ENCODE measurements around the gene DIS3L2.
"Not testable (repeated sequence)": the region's sequence is repeated elsewhere in the genome, so short reads cannot be mapped to it uniquely, and the experiment has no call there.

The DIS3L2 gene

DNA sequence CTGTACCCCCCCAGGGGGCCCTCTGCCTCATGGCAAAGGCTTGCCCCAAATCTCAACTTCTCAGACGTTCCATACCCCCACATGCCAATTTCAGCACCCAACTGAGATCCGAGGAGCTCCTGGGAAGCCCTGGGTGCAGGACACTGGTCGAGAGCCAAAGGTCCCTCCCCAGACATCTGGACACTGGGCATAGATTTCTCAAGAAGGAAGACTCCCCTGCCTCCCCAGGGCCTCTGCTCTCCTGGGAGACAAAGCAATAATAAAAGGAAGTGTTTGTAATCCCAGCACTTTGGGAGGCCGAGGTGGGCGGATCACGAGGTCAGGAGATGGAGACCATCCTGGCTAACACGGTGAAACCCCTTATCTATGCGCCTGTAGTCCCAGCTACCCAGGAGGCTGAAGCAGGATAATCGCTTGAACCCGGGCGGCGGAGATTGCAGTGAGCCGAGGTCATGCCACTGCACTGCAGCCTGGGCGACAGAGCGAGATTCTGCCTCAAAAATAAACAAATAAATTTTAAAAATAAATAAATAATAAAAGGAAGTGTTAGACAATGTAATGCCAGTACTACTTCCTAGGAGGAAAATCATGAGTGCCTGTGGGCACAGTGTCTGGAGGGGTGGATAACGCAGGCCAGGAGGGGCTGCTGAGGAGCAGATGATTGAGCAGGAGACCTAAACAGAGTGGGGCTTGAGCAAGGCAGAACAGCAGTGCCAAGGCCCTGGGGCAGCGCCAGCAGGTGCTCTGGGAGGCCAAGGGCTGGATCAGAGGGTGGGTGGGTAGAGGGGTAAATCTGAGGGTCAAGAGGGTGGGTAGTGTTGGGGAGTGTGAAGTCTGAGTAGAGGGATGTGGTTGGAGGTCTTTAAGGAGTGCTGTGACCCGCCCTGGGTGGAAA, 421.1 kb downstream of the DIS3L2 start:
- TF ChIP-seq, protein P1, sequence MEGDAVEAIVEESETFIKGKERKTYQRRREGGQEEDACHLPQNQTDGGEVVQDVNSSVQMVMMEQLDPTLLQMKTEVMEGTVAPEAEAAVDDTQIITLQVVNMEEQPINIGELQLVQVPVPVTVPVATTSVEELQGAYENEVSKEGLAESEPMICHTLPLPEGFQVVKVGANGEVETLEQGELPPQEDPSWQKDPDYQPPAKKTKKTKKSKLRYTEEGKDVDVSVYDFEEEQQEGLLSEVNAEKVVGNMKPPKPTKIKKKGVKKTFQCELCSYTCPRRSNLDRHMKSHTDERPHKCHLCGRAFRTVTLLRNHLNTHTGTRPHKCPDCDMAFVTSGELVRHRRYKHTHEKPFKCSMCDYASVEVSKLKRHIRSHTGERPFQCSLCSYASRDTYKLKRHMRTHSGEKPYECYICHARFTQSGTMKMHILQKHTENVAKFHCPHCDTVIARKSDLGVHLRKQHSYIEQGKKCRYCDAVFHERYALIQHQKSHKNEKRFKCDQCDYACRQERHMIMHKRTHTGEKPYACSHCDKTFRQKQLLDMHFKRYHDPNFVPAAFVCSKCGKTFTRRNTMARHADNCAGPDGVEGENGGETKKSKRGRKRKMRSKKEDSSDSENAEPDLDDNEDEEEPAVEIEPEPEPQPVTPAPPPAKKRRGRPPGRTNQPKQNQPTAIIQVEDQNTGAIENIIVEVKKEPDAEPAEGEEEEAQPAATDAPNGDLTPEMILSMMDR (IDR thresholded peaks at IDR 0.05; ENCODE audit: insufficient read depth, low read length, poor library complexity, severe bottlenecking) = no peak
- Histone ChIP-seq H3K27me3 (replicated peaks; ENCODE audit: control insufficient read depth, insufficient read depth, low read length) (no peaks in the 10 kb centered on the region; the same call in 1 of the 2 replicates), H3K36me3 (ENCODE audit: control insufficient read depth, insufficient read depth, low read length) (no peaks in the 10 kb centered on the region), H3K4me3 (replicated peaks; ENCODE audit: low read depth, low read length) (no peak overlapping the region)
- no peak for DNase-seq (ENCODE audit: extremely low read depth, insufficient read length)

DNA sequence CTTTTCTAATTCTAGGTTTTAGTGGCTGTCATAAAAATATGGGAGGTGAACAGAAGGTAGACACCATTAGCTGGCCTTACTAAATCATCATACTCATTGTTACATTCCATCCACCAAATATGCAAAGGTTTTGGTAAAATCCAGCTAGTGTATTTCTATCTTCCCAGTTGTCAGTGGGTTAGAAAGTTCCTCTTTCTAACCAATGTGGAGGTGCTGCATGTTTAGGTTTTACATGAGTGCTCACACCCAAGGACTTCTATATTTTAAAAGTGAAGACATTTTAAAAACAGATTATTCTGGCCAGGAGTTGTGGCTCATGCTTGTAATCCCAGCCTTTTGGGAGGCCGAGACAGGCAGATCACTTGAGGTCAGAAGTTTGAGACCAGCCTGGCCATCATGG, 423.0 kb downstream of the DIS3L2 start:
- H3K36me3 ChIP-seq (ENCODE audit: control insufficient read depth, insufficient read depth, low read length) = no peaks in the 10 kb centered on the region
- DNase-seq (ENCODE audit: extremely low read depth, insufficient read length) = no peak
- no peak overlapping the region for H3K4me3 ChIP-seq (replicated peaks; ENCODE audit: low read depth, low read length)
- TF ChIP-seq, protein P1 (IDR thresholded peaks at IDR 0.05; ENCODE audit: insufficient read depth, low read length, poor library complexity, severe bottlenecking) = no peak
- H3K27me3 ChIP-seq (replicated peaks; ENCODE audit: control insufficient read depth, insufficient read depth, low read length) = no peaks in the 10 kb centered on the region

DNA sequence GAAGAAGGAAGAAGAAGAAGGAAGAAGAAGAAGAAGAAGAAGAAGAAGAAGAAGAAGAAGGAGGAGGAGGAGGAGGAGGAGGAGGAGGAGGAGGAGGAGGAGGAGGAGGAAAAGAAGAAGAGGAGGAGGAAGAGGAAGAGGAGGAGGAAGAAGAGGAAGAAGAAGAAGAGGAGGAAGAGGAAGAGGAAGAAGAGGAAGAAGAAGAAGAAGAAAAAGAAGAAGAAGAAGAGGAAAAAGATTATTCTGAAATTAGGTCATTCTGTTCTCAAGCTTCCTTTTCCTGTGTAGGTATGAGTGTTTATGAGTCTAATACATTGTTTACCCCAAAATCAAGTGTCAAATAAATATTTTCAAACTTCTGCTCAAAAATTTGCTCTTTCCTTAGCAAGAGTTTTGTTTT, 423.5 kb downstream of the DIS3L2 start:
- H3K27me3 ChIP-seq (replicated peaks; ENCODE audit: control insufficient read depth, insufficient read depth, low read length); H3K36me3 ChIP-seq (ENCODE audit: control insufficient read depth, insufficient read depth, low read length); H3K4me3 ChIP-seq (replicated peaks; ENCODE audit: low read depth, low read length); DNase-seq (ENCODE audit: extremely low read depth, insufficient read length): not testable (repeated sequence)

DNA sequence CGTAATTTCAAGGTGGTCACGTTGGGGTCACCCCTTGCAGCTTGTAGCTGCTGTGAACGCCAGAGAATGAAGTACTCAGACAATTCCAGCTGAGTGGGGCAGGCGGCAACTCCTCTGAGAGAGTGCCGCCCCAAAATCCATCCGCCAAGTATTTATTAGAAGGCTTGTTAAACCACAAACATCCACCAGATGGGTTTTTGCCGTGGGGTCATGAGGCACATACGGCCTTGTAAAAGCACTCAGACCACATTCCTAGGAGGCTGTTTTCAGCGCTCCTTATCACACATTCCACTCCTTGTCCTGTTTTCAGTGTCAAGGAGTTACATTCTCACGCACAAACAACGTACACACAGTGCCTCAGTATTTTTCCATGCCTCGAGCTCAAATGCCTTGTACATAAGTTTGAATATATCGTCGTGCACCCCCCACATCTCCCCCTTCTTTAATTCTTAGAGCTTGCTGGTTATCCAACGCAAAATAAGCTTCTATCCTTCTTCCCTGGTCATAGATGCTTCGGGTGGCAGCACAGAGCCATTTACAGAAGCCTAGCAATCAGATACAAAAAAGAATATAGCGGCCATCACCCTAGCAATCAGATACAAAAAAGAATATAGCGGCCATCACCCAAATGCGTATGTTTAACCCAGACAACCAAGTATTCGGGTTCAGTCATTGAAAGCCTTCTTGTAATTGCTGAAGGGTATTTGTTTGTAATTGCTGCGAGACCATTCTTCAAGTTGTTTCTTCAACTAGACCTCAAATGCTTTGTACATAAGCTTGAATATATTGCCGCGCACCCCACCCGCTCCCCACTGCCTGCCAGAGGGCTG, 424.4 kb downstream of the DIS3L2 start:
- Histone ChIP-seq H3K4me3 (replicated peaks; ENCODE audit: low read depth, low read length) (no peak overlapping the region), H3K27me3 (replicated peaks; ENCODE audit: control insufficient read depth, insufficient read depth, low read length) (no peaks in the 10 kb centered on the region), H3K36me3 (ENCODE audit: control insufficient read depth, insufficient read depth, low read length) (no peaks in the 10 kb centered on the region)
- no peak for DNase-seq (ENCODE audit: extremely low read depth, insufficient read length)
- TF ChIP-seq, protein P1 (IDR thresholded peaks at IDR 0.05; ENCODE audit: insufficient read depth, low read length, poor library complexity, severe bottlenecking) = no peak

DNA sequence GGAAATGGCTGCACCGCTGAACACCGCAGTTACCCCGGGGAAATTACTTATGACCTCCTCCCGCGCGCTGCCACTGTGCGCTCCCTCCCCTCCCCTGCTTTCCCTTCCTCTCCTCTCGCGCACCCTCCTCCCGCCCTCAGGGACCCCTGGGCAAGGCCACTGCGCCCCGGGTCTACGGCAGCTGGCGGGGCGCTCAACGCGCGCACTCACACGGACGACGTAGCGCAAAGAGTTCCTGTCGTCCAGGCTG, 424.9 kb downstream of the DIS3L2 start:
- Histone ChIP-seq H3K36me3 (ENCODE audit: control insufficient read depth, insufficient read depth, low read length) (no peaks in the 10 kb centered on the region), H3K4me3 (replicated peaks; ENCODE audit: low read depth, low read length) (no peak overlapping the region), H3K27me3 (replicated peaks; ENCODE audit: control insufficient read depth, insufficient read depth, low read length) (no peaks in the 10 kb centered on the region)
- DNase-seq (ENCODE audit: extremely low read depth, insufficient read length) = no peak
- TF ChIP-seq, protein P1 (IDR thresholded peaks at IDR 0.05; ENCODE audit: insufficient read depth, low read length, poor library complexity, severe bottlenecking) = no peak

All from GM06990 (cell line).